Activated B cell treated with CpG ODN at 0.5 μM for 24 hours (primary cell): ENCODE data around the gene NPTN. TPM values are rescaled to one million over a fixed set of nuclear protein-coding genes. Genes with fewer than 3 reads are reported as not detected.

Experiments
- ATAC-seq: fragments of 200-7000 bp; cut with Tn5 transposase; one replicate; pipeline ENCODE4 v1.10.0; 2021; ENCODE audit warnings: low read depth, mild to moderate bottlenecking, moderate library complexity
- CTCF ChIA-PET: fragments of 350-600 bp; sonication (Branson Sonifier 250); formaldehyde crosslinking; loops from one replicate; lab custom pipeline; 2021; ENCODE audit warnings: antibody characterized with exemption; lab: Charles Lee
- POLR2A ChIA-PET: fragments of 350-600 bp; sonication (Branson Sonifier 250); formaldehyde crosslinking; loops from one replicate; lab custom pipeline; 2021; ENCODE audit warnings: antibody characterized with exemption; lab: Charles Lee
- DNase-seq: peaks from one replicate; pipeline ENCODE4 v3.0.0; 2022
- H3K27ac Mint-ChIP-seq: one replicate; pipeline ENCODE4 v1.8.0; 2020; ENCODE audit warnings: mixed read lengths
- H3K27me3 Mint-ChIP-seq: one replicate; pipeline ENCODE4 v1.8.0; 2021; ENCODE audit warnings: mixed read lengths
- H3K36me3 Mint-ChIP-seq: one replicate; pipeline ENCODE4 v1.8.0; 2021; ENCODE audit warnings: low read depth, mixed read lengths
- H3K4me1 Mint-ChIP-seq: one replicate; pipeline ENCODE4 v1.8.0; 2021; ENCODE audit warnings: mixed read lengths
- H3K4me3 Mint-ChIP-seq: one replicate; pipeline ENCODE4 v1.8.0; 2020; ENCODE audit warnings: mild to moderate bottlenecking, mixed read lengths
- H3K9me3 Mint-ChIP-seq: one replicate; pipeline ENCODE4 v1.8.0; 2020; ENCODE audit warnings: mixed read lengths
- intact Hi-C: fragments of 100-400 bp; cut with micrococcal nuclease; formaldehyde crosslinking; loops from one replicate; pipeline ENCODE4 v1.15.1; 2024
- total RNA-seq: library from RNA; stranded (reverse); gene quantifications from 2 replicates; pipeline ENCODE4 v1.2.3, GENCODE V29; 2022
- TF ChIP-seq, protein P1 (sequence below): fragments of 200-600 bp; IDR thresholded peaks from one replicate; pipeline ENCODE4 v1.8.0; 2022; ENCODE audit warnings: antibody characterized with exemption, mild to moderate bottlenecking

Gene NPTN
- total RNA-seq, 1 donor from 2014 or later, result 36.1 TPM

DNA sequence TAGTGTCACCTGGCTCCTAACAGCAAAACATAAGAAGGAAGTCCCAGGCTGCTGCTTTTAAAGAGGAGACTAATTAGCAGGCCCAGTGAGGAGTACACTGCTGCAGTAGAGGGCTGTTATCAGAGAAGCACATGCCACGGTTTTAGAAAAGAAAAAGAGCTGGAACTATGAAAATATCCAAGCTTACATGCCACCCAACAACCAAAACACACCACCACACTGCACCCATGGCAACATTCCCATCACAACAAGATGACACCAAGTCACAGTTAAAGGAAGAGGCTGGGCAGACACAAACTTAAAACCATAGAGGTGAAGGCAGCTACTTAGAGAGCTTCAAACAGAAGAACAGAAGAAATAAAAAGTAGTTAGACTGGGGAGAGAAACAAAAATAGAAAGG lies 37.0 kb downstream of the NPTN start:
- Mint-ChIP-seq H3K9me3 (no peaks in the 10 kb centered on the region), H3K36me3 (peaks cover 20% of the 10 kb centered on the region), H3K4me1 (peaks cover 5% of the 10 kb centered on the region), H3K4me3 (no peak overlapping the region), H3K27ac (no peak overlapping the region), H3K27me3 (no peaks in the 10 kb centered on the region)
- ATAC-seq (no peak), DNase-seq (no peak)
- TF ChIP-seq, protein P1, sequence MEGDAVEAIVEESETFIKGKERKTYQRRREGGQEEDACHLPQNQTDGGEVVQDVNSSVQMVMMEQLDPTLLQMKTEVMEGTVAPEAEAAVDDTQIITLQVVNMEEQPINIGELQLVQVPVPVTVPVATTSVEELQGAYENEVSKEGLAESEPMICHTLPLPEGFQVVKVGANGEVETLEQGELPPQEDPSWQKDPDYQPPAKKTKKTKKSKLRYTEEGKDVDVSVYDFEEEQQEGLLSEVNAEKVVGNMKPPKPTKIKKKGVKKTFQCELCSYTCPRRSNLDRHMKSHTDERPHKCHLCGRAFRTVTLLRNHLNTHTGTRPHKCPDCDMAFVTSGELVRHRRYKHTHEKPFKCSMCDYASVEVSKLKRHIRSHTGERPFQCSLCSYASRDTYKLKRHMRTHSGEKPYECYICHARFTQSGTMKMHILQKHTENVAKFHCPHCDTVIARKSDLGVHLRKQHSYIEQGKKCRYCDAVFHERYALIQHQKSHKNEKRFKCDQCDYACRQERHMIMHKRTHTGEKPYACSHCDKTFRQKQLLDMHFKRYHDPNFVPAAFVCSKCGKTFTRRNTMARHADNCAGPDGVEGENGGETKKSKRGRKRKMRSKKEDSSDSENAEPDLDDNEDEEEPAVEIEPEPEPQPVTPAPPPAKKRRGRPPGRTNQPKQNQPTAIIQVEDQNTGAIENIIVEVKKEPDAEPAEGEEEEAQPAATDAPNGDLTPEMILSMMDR, result no peak
- POLR2A ChIA-PET, result interaction anchor here (0.6 kb wide), 1 partner anchor 23 kb away, joined by 4 read pairs; no protein-coding TSS in a partner anchor
- intact Hi-C loops, result no loop called here
- CTCF ChIA-PET, result interaction anchor here (1.2 kb wide), 1 partner anchor 36 kb away, joined by 3 read pairs; no protein-coding TSS in a partner anchor

DNA sequence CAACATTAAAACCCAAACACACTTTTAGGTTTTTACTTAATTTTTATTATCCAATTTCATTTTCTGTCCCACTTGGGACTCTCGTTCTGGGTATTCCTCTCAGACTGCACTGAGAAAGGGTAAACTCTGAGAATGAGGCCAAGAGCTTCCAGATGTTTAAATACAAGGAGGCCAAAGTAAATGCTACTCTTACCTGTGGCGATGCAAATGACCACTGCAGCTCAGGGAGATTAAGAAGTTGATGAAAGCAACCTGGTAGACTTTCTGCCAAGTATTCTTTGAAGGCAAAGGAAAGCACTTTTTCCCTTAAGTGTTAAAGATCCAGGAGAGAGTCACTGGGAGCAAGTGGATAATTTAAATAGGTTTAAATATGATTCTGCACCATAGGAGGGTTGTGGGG lies 39.1 kb downstream of the NPTN start:
- TF ChIP-seq, protein P1, result no peak
- intact Hi-C loops, result no loop called here
- no peak for DNase-seq
- Mint-ChIP-seq H3K36me3 (peaks cover 33% of the 10 kb centered on the region), H3K27ac (no peak overlapping the region), H3K4me3 (no peak overlapping the region), H3K9me3 (no peaks in the 10 kb centered on the region), H3K27me3 (no peaks in the 10 kb centered on the region), H3K4me1 (peaks cover 5% of the 10 kb centered on the region)
- ChIA-PET CTCF (no interaction called here), POLR2A (no interaction called here)
- no peak for ATAC-seq

DNA sequence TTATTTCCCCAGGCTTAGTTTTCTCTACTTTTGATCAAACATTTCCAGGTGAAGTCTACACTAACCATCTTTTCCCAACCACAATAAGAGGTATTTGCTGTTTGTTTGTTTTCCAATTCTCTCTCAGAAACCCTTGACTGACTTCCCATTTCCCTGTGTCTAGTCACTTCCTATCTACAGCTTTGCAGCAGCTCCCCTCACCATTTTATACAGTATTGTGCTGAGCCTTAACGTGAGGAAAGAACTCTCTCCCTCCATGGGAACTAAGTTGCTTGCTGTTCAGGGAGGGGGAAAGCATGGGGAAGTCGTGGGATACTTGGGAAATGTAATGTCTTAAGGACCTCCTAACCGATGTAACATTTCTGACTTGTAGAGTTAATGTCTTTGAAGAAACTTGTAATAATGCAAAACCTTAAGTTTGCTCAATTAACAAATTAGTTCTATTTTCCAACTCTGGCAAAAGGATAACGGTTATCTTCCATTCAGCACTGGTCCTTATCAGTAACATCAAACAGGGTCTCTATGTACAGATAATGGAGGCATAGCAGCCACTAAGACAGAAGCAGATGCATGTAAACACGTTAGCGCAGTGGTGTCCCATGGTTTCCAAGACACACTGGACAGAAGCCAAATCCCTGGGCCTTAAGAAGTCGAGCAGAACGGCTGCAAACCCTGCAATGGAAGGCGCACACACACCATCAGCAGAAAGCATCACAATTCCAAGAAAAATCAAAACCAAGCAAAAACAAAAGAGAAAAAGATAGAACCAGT lies 39.7 kb downstream of the NPTN start:
- no peak overlapping the region for H3K27ac Mint-ChIP-seq
- ATAC-seq, result no peak
- ChIA-PET CTCF (no interaction called here), POLR2A (no interaction called here)
- intact Hi-C loops, result no loop called here
- H3K4me3 Mint-ChIP-seq, result no peak overlapping the region
- peaks cover 38% of the 10 kb centered on the region for H3K36me3 Mint-ChIP-seq
- TF ChIP-seq, protein P1, result no peak
- H3K27me3 Mint-ChIP-seq, result no peaks in the 10 kb centered on the region
- peaks cover 5% of the 10 kb centered on the region for H3K4me1 Mint-ChIP-seq
- DNase-seq, result no peak
- no peaks in the 10 kb centered on the region for H3K9me3 Mint-ChIP-seq

DNA sequence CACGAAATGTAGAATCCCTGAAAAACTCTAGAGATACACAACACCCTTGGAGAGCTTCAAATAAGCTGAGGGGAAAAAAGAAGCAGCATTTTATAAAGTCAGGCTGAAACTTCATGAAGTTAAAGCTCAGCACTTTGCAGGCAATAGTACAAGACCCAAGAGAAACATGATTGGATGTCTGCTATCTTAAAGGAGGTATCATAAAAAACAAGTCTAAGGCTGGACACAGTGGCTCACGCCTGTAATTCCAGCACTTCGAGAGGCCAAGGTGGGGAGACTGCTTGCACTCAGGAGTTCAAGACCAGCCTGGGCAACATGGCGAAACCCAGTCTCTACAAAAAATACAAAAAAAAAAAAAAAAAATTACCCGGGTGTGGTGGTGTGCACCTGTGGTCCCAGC lies 42.9 kb downstream of the NPTN start:
- Mint-ChIP-seq H3K4me3 (no peak overlapping the region), H3K27me3 (no peaks in the 10 kb centered on the region), H3K27ac (no peak overlapping the region), H3K9me3 (no peaks in the 10 kb centered on the region), H3K4me1 (no peaks in the 10 kb centered on the region), H3K36me3 (peaks cover 56% of the 10 kb centered on the region)
- intact Hi-C loops, result no loop called here
- ATAC-seq, result no peak
- CTCF ChIA-PET, result interaction anchor here (1.6 kb wide), 1 partner anchor 43 kb away, joined by 3 read pairs; the partner anchor contains the start of gene NPTN
- no peak for DNase-seq
- POLR2A ChIA-PET, result no interaction called here
- TF ChIP-seq, protein P1, result no peak

DNA sequence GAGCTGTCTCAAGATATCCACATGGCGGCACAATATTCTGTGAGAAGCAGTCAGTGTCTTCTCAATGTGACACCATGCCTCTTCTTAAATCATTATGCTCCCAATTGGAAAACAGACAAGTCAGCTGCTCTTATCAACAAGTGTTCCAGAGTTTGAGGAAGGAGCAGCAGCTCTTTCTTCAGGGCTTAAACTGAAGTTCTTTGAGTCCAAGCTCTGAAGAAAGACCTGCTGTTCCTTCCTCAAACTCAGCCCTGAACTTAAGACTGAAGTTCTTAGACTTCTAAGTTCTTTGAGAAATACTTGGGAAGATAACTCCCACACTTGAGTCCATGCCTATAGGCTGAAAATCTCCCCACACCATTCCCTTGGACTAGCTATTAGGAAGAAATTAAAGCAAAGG lies 43.4 kb downstream of the NPTN start:
- H3K4me3 Mint-ChIP-seq, result no peak overlapping the region
- ChIA-PET CTCF (interaction anchor here (1.6 kb wide), 1 partner anchor 44 kb away, joined by 3 read pairs; the partner anchor contains the start of gene NPTN), POLR2A (no interaction called here)
- DNase-seq (no peak), ATAC-seq (no peak)
- H3K4me1 Mint-ChIP-seq, result no peaks in the 10 kb centered on the region
- intact Hi-C loops, result no loop called here
- H3K36me3 Mint-ChIP-seq, result peaks cover 61% of the 10 kb centered on the region
- no peak overlapping the region for H3K27ac Mint-ChIP-seq
- TF ChIP-seq, protein P1, result no peak
- H3K27me3 Mint-ChIP-seq, result no peaks in the 10 kb centered on the region
- H3K9me3 Mint-ChIP-seq, result no peaks in the 10 kb centered on the region
